ENCODE data around the gene TUBA4B.

Gene TUBA4B

GRCh38 chr2:219204425-219205164 lies 48.4 kb upstream of the TUBA4B start (continued):
- TF ChIP-seq, protein P1, sequence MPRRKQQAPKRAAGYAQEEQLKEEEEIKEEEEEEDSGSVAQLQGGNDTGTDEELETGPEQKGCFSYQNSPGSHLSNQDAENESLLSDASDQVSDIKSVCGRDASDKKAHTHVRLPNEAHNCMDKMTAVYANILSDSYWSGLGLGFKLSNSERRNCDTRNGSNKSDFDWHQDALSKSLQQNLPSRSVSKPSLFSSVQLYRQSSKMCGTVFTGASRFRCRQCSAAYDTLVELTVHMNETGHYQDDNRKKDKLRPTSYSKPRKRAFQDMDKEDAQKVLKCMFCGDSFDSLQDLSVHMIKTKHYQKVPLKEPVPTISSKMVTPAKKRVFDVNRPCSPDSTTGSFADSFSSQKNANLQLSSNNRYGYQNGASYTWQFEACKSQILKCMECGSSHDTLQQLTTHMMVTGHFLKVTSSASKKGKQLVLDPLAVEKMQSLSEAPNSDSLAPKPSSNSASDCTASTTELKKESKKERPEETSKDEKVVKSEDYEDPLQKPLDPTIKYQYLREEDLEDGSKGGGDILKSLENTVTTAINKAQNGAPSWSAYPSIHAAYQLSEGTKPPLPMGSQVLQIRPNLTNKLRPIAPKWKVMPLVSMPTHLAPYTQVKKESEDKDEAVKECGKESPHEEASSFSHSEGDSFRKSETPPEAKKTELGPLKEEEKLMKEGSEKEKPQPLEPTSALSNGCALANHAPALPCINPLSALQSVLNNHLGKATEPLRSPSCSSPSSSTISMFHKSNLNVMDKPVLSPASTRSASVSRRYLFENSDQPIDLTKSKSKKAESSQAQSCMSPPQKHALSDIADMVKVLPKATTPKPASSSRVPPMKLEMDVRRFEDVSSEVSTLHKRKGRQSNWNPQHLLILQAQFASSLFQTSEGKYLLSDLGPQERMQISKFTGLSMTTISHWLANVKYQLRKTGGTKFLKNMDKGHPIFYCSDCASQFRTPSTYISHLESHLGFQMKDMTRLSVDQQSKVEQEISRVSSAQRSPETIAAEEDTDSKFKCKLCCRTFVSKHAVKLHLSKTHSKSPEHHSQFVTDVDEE (CRISPR knock-in tag; IDR thresholded peaks at IDR 0.05) = no peak
- no peak for TF ChIP-seq PPARA (CRISPR knock-in tag; IDR thresholded peaks at IDR 0.05; ENCODE audit: borderline replicate concordance)
- TF ChIP-seq RARB (CRISPR knock-in tag; IDR thresholded peaks at IDR 0.05) = no peak
- TF ChIP-seq ZC3H10 (CRISPR knock-in tag; IDR thresholded peaks at IDR 0.05) = no peak
- no peak for TF ChIP-seq TCF4 (CRISPR knock-in tag; IDR thresholded peaks at IDR 0.05; ENCODE audit: borderline replicate concordance)
- no peak for TF ChIP-seq ZNF8 (CRISPR knock-in tag; IDR thresholded peaks at IDR 0.05)
- TF ChIP-seq CSDC2 (CRISPR knock-in tag; IDR thresholded peaks at IDR 0.05) = no peak

GRCh38 chr2:219205165-219205538 lies 47.9 kb upstream of the TUBA4B start:
- ATAC-seq = no peak
- TF ChIP-seq ZNF8 (CRISPR knock-in tag; IDR thresholded peaks at IDR 0.05) = no peak
- TF ChIP-seq ARNTL (CRISPR knock-in tag; IDR thresholded peaks at IDR 0.05; ENCODE audit: borderline replicate concordance, low read depth) = no peak
- TF ChIP-seq TOX (CRISPR knock-in tag; IDR thresholded peaks at IDR 0.05; ENCODE audit: borderline replicate concordance) = no peak
- no peak for TF ChIP-seq ZNF565 (CRISPR knock-in tag; conservative IDR thresholded peaks at IDR 0.05; ENCODE audit: low read depth)
- no peak for TF ChIP-seq CSDC2 (CRISPR knock-in tag; IDR thresholded peaks at IDR 0.05)
- TF ChIP-seq PATZ1 (CRISPR knock-in tag; IDR thresholded peaks at IDR 0.05; ENCODE audit: borderline replicate concordance) = no peak

GRCh38 chr2:219205981-219206327 lies 47.1 kb upstream of the TUBA4B start:
- ATAC-seq = no peak
- no peak for TF ChIP-seq ESRRG (CRISPR knock-in tag; IDR thresholded peaks at IDR 0.05)
- TF ChIP-seq PATZ1 (CRISPR knock-in tag; IDR thresholded peaks at IDR 0.05; ENCODE audit: borderline replicate concordance) = no peak
- TF ChIP-seq BACH2 (CRISPR knock-in tag; IDR thresholded peaks at IDR 0.05; ENCODE audit: borderline replicate concordance) = no peak
- TF ChIP-seq POU6F1 (CRISPR knock-in tag; IDR thresholded peaks at IDR 0.05; ENCODE audit: borderline replicate concordance, low read depth) = no peak
- TF ChIP-seq ZFP3 (CRISPR knock-in tag; IDR thresholded peaks at IDR 0.05) = no peak
- no peak for TF ChIP-seq OSR1 (CRISPR knock-in tag; IDR thresholded peaks at IDR 0.05)
- no peak for TF ChIP-seq ZC3H10 (CRISPR knock-in tag; IDR thresholded peaks at IDR 0.05)
- TF ChIP-seq TOX (CRISPR knock-in tag; IDR thresholded peaks at IDR 0.05; ENCODE audit: borderline replicate concordance) = no peak
- TF ChIP-seq CSDC2 (CRISPR knock-in tag; IDR thresholded peaks at IDR 0.05) = no peak
- no peak for TF ChIP-seq SNAI2 (CRISPR knock-in tag; IDR thresholded peaks at IDR 0.05)
- TF ChIP-seq, protein P1 (CRISPR knock-in tag; IDR thresholded peaks at IDR 0.05) = no peak
- no peak for TF ChIP-seq ARNTL (CRISPR knock-in tag; IDR thresholded peaks at IDR 0.05; ENCODE audit: borderline replicate concordance, low read depth)
- TF ChIP-seq ISL1 (CRISPR knock-in tag; IDR thresholded peaks at IDR 0.05) = no peak
- no peak for TF ChIP-seq ZNF565 (CRISPR knock-in tag; conservative IDR thresholded peaks at IDR 0.05; ENCODE audit: low read depth)
- TF ChIP-seq ZNF8 (CRISPR knock-in tag; IDR thresholded peaks at IDR 0.05) = no peak
- no peak for TF ChIP-seq RARB (CRISPR knock-in tag; IDR thresholded peaks at IDR 0.05)
- TF ChIP-seq TCF4 (CRISPR knock-in tag; IDR thresholded peaks at IDR 0.05; ENCODE audit: borderline replicate concordance) = no peak
- TF ChIP-seq GLIS3 (CRISPR knock-in tag; IDR thresholded peaks at IDR 0.05) = no peak
- TF ChIP-seq PPARA (CRISPR knock-in tag; IDR thresholded peaks at IDR 0.05; ENCODE audit: borderline replicate concordance) = no peak
- TF ChIP-seq, protein P2, sequence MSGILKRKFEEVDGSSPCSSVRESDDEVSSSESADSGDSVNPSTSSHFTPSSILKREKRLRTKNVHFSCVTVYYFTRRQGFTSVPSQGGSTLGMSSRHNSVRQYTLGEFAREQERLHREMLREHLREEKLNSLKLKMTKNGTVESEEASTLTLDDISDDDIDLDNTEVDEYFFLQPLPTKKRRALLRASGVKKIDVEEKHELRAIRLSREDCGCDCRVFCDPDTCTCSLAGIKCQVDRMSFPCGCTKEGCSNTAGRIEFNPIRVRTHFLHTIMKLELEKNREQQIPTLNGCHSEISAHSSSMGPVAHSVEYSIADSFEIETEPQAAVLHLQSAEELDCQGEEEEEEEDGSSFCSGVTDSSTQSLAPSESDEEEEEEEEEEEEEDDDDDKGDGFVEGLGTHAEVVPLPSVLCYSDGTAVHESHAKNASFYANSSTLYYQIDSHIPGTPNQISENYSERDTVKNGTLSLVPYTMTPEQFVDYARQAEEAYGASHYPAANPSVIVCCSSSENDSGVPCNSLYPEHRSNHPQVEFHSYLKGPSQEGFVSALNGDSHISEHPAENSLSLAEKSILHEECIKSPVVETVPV (CRISPR knock-in tag; IDR thresholded peaks at IDR 0.05) = no peak
